Neural cell (in vitro differentiated cells): ENCODE data around the gene OR13C8.

Experiments used
- CTCF ChIP-seq: fragments of 450-650 bp; IDR thresholded peaks from 2 replicates; pipeline ENCODE4 v1.5.1; 2014; ENCODE audit warnings: antibody characterized with exemption, mild to moderate bottlenecking, moderate library complexity; ENCODE audit not compliant: poor library complexity, severe bottlenecking
- RAD21 ChIP-seq: fragments of 450-650 bp; conservative IDR thresholded peaks from 2 replicates; pipeline ENCODE4 v1.6.1; 2014; ENCODE audit warnings: antibody characterized with exemption, mild to moderate bottlenecking, moderate library complexity
- REST ChIP-seq: IDR thresholded peaks from 2 replicates; pipeline ENCODE4 v1.6.1; 2012; ENCODE audit warnings: borderline replicate concordance

- no peak for TF ChIP-seq CTCF
- TF ChIP-seq RAD21 = no peak
- TF ChIP-seq REST = no peak
These were observed 4.6 kb upstream of the OR13C8 start for GRCh38 chr9:104564358-104564757.
